Stimulated activated CD8-positive, alpha-beta memory T cell treated with anti-CD3 and anti-CD28 coated beads, Interleukin-15, amount 100 ng/mL, for 4 hours (primary cell): ENCODE results near the gene RAPGEF3.

Experiments used
- DNase-seq, 2 donors: peaks; one replicate each; pipeline ENCODE4 v3.0.0-alpha.2; 2020; ENCODE audit warnings: low read depth in 2 of 2

The RAPGEF3 gene, protein sequence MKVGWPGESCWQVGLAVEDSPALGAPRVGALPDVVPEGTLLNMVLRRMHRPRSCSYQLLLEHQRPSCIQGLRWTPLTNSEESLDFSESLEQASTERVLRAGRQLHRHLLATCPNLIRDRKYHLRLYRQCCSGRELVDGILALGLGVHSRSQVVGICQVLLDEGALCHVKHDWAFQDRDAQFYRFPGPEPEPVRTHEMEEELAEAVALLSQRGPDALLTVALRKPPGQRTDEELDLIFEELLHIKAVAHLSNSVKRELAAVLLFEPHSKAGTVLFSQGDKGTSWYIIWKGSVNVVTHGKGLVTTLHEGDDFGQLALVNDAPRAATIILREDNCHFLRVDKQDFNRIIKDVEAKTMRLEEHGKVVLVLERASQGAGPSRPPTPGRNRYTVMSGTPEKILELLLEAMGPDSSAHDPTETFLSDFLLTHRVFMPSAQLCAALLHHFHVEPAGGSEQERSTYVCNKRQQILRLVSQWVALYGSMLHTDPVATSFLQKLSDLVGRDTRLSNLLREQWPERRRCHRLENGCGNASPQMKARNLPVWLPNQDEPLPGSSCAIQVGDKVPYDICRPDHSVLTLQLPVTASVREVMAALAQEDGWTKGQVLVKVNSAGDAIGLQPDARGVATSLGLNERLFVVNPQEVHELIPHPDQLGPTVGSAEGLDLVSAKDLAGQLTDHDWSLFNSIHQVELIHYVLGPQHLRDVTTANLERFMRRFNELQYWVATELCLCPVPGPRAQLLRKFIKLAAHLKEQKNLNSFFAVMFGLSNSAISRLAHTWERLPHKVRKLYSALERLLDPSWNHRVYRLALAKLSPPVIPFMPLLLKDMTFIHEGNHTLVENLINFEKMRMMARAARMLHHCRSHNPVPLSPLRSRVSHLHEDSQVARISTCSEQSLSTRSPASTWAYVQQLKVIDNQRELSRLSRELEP

DNA sequence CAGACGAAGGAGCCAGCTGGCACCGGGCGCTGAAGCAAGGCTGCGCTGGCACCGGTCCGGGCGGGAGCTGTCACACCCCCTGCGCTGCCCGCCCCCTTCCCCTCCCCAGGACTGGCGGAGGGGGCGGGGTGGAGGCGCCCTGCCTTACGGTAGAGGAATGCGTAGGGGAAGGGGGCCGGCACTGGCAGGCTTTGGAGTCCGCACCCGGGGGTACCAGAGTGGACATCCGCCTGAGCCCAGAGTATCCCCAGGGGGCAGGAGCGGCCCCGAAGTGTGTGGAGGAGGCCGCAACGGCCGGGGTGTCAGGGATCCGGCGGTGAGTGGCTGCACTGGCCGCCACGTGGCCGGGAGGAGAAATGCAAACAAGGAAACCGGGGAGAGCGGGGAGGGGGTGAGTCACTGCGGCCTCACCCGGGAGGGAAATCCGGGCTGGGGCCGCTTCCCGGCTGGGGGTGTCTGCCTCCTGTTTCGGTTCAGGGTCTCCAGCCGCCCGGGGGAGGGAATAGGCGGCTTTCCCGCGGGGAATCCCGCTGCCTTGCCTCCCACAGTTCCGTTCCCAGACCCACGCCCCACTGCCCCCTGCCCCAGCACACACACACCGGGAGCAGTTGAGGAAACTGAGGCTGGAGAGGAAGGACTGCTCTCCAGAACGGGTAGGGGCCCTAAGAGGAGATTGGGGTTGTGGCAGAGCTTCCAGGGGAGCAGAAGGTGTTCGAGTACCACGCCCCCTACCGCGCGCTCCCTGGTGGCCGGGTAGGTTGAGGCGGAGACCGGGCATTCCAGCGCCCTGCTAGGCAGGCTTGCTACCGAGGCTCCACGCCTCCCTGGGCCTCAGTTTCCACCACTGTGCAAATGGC lies at the start of gene RAPGEF3:
Gene RAPGEF3, minus strand, starts transcription at position 47 of the 857 bp plus-strand sequence. CDS start 324 bp downstream, outside the sequence.
- DNase-seq, result peak; percentile 45 to 59

DNA sequence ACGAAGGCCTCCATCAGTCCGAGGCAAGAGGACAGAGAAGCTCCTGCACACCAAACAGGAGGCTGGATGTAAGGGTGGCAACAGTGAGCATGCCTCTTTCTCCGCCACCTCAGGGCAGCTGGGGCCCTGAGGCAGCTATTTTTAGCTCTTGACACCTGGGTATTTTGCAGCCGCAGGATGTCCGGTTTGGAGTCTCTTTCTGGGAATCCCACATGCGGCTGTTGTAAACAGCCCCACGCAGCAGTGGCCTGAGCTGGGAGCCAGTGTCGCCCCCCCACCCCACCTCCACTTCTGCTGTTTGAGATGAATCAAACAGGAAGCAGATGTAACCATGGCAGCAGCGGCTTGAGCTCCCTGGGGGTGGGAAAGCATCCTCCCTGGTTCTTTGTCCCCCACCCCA lies 49.4 kb upstream of the RAPGEF3 start:
- peak; percentile 65 to 71 for DNase-seq

DNA sequence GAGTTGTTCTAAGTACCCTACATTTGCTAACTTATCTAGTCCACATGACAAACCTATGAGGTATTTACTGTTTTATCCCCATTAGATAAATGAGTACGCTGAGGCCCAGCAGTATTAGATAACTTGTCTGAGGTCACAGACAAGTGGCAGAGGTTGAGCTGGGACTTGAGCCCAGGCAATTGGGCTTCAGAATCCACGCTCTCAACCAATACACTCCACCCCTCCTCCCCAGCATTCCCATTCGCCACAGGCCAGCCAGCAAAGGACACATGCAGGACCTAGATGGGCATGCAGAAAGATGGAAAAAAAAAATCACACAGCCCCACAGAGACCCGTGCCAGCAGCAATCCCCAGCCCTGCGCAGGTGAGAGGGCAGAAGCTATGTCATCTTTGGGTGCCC lies 48.7 kb upstream of the RAPGEF3 start:
- DNase-seq, result no peak

DNA sequence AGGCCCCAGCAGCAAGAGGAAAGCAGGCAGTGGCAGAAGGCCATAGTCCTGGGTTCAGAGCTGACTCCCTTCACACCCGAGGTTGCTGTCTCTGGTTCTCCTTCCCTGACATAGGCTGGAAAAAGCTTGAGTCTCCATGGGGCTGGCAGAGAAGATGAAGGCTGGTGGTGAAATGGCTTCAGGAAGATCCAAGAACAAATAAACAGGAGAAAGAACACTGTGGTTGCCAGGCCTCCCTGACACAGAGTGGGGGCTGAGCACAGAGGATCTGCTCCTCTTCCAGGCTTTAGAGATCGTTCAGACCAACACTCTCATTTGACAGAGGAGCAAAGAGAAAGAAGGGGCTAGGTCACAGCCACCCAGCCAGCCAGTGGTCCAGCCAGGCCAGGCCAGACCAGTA lies 46.7 kb upstream of the RAPGEF3 start:
- DNase-seq, result no peak

DNA sequence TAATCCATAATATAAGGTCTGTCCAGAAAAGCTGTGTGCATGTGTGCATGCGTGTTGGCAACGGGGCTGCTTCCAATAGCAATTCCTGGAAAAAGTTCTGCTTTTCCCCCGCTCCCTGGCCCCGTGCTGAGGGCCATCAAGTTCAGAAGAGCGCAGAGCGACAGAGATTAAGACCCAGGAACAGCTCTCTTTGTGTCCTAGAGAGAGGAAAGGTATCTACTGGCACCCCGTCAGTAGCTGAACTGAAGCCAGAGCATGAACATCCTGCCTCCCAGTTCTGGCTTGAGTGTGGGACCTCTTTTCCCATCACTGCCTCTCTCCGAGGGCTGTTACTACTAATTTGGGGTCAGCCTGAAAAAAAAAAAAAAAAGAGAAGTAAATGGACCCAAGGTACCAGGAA lies 45.5 kb upstream of the RAPGEF3 start:
- DNase-seq, result no peak

DNA sequence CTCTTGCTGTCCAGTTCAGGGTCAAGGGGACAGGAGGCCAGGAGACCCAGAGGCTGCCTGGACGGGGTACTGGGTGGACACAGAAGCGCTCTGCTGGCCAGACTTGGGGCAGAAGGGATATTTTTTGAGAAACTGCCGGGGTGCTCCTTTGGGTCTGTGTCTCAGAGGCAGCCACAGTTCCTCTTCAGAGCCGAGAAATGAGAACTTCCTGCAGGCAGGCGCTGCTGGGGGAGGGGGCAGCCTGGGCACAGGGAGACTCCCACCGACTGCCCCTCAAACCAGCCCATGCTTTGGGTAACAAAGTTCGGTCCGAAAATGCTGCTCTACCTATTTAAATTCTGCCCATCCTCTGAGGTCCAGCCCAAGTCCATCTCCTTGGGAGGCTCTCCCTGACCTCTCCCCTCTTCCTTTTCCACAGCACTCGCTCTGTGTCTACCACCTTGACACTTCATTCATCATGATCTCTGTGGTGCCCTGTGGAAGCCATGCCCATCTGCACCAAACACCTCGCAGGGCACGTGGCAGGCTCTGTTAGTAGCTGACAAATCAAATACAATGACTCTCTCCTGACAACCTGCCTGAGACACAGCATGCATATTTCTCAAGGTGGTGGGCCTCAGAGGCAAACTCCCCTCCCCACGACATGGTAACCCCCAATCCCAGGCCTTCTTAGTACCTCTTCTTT lies 44.7 kb upstream of the RAPGEF3 start:
- DNase-seq, result no peak

DNA sequence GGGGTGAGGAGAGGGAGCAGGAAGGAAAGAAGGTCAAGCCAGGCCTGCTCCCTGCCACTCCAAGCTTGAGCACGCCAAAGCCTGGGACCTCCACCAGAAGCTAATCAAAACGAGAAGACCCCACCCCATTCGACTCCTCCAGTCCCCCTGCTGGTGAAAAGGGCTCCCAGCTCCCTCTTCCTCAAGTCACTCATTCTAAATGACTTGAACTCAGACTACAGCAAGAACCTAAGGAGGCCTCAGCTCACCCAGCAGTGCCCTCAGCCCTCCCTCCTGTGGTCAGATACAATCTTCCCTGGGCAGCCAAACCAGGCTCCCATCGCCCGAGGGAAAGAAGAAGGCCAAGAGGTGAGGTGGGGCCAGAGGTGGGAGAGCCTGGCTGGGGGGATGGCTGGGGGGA lies 43.6 kb upstream of the RAPGEF3 start:
- DNase-seq, result no peak

DNA sequence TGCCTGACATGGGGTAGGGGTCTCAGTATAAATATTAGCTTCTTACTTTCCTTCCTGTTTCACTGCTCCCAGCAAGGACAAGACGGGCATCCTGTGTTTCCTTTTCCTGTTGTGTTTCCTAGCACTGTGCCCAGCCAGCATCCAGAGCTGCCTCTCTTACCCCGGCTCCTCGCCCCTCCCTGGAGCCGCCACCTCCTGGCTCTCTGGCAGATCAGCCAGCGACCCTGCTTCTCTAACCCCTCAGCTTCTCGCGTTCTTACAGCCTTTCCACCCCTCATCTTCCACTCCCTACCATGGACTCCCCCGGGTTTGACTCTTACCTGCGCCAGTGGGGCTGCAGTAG lies 43.2 kb upstream of the RAPGEF3 start:
- no peak for DNase-seq

DNA sequence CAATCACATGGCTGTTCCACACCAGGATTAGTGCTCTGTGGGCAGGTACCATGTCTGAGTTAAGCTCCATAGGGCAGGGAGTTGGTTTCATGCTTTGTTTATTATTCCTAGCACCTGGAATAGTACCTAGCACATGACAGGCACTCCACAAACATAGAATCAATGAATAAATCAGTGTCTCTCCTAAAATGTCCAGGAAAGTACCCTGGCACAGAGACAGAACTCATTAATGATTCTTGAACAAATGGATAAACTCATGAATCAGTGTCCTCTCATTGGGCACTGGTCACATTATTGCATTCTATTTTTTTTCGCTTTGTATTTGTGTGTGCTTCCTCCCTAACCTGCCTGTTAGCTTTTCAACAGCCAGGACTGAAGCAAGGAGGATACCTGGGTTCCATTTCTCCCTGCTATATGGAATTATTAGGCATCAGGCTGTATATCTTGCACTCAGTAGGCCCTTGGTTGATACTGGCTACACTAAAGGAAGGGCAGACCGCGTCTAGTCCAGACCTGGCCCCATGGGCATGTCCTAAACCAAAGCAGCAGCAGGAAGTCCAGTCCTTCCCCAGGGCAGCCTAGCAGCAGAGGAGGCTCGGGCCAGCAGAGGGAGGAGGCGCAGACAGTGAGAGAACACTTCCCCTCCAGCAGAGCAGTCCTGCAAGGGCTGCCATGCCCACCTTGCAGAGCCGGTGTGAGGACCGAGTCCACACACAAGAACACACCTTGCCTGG lies 42.7 kb upstream of the RAPGEF3 start:
- no peak for DNase-seq

DNA sequence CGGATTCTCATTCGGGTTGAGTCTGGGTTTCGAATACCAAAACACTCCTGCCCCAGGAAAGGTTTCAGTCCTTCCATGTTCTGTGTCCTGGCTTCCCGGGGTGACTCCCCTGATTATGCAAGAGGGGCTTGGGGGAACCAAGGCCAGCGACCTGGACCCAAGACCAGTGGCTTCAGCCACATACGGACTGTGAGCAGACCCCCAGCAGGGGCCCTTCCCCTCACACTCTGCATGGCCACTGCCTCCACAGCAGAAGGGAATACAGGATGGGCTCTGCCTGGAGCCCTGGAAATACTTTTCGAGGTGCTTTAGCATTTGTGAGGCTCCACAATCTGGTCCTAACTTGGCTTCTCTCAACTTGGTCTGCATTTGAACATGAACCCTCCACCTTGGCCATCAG lies 41.9 kb upstream of the RAPGEF3 start:
- no peak for DNase-seq

DNA sequence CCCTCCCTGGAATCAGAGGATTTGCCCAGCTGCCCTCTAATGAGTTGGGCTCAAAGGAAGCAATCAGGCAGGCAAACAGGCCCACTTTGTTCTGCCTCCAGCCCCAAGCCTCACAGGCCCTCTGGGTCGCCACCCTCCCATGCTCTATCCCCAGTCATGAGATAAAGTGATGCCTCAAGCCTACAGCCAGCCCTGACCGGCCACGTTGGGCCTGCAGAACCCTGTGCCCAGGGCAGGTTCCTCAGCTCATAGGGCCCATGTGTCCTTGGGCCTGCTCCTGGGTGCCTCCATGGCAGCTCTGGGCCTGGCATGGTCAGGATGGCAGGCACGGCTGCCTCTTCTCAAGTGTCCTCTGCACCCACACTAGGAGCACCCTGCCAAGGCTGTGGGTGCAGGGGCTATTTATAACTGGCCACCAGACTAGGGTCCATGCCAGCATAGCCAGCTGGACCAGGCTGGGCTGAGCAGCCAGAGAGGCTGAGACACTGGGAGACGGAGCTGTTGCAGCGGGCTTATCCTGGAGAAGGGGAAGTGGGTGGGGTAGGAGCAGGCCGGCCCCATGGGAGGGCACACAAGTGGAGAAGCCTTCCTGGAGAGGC lies 40.8 kb upstream of the RAPGEF3 start:
- no peak for DNase-seq

DNA sequence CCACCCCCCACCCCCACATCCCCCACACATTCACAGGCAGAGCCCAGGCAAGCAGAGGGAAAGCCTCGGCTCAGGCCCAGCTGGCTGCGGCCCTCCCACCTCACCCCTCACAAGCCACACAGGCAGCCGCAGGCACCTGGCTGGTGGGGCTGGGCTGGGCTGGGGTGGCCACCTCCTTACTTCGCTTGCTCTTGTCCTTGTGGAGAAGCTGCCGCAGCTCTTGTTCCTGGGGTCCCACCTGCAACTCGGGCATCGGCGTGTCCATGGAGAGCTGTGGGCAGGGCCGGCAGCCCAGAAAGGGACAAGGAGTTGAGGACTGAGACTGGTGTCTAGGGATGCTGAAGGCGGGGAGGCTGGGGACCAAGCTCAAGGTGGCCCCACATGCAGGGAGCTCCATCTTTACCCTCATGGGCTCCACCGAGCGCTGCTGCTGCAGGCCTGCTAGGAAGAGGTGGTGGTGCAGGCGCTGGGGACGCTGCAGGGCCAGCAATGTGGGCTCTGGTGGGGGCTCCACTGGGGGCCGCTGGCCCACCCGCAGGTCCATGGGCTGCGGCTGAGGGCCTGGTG lies 39.8 kb upstream of the RAPGEF3 start:
- no peak for DNase-seq

DNA sequence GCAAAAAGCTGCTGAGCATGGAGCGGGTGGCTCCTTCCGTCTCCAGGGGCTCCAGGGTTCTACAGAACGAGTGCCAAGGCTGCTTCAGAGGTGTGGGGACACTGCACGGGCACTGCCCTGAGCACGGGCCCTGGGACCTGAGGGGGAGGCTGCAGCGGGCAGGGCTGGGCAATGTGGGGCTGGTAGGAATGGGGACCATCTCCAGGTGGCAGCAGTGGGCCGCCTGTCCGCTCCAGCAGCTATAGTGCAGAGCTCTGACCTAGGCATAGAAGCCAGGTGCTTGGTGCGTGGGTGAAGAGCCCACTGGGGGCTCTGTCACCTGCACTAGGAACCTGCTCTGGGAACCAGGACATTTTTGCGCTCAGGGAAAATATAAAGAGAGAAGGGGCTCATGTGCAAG lies 38.8 kb upstream of the RAPGEF3 start:
- DNase-seq, result no peak

DNA sequence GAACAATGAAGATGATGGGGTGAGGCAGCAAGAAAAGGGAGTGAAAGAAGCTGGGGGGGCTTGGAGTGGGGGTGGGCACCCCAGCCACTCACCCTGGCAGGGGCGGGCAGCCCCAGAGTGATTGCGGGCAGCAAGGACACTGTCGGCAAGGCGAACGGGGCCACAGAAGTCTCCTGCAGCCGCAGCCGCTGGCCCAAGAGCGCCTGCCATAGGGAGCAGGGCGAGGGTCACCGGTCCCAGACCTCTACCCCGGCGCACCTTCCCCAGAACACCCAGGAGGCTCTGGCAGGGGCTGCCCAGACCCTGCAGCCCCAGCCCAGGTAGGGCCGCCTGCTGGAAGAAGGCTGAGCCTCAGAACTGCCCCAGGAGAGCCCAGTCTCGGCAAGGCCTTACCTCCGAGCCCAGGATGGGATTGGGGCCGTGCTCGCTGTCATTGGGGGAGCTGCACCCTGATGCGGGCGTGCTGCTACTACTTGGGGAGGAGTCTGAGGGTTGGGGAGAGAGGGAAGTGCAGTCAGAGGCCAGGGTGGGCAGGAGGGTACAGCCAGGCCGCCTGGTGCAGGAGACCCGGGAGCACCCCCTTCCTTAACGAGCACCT lies 37.2 kb upstream of the RAPGEF3 start:
- DNase-seq, result no peak

DNA sequence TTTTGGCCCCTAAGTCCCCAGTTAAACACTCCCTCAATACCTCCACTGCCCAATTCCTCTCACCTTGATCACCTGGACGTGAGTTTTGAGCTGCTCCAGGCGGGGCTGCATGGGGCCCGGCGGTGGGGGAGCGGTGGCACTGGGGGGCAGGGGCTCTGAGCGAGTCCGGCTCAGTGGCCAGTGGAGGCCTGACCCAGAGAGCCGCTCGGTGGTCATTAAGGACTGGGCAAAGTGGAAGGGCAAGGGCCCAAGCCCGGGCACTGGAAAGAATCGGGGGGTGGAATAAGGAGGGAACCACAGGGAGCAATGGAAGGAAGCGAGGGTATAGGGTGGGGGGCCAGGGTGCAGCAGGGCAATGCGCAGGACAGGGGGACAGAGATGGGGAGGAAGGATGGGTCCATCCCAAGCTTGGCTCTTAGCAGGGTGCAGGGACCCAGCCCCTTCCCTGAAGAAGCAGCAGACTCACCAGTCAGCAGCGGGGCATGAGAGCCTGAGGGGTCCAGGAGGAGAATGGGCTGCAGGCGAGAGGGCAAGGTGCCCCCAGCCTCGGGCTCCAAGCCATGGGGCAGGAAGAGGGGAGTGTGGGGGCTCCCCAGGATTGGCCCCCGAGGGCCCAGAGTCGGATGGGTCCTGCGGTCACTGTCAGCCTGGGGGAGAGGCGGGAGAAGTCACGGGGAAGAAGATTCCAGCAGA lies 36.6 kb upstream of the RAPGEF3 start:
- DNase-seq, result no peak

DNA sequence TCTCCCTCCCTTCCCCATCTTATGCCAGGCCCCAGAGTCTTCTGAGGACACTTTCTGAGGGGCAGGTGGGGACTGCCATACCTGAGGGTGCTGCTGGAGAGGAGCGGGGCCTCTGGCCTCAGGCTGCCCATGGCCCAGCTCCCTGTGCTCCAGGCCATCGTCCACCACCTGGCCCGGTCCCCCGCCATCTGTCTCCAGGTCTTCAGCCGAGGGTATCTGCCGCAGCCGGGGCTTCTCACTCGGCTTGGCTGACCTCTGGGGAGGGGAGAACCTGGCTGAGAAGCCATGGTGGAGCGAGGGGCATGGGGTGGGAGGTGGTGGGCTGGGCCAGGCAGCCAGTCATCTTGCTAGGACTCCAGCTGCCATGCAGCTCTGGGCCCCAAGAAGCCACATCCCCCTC lies 36.0 kb upstream of the RAPGEF3 start:
- no peak for DNase-seq

DNA sequence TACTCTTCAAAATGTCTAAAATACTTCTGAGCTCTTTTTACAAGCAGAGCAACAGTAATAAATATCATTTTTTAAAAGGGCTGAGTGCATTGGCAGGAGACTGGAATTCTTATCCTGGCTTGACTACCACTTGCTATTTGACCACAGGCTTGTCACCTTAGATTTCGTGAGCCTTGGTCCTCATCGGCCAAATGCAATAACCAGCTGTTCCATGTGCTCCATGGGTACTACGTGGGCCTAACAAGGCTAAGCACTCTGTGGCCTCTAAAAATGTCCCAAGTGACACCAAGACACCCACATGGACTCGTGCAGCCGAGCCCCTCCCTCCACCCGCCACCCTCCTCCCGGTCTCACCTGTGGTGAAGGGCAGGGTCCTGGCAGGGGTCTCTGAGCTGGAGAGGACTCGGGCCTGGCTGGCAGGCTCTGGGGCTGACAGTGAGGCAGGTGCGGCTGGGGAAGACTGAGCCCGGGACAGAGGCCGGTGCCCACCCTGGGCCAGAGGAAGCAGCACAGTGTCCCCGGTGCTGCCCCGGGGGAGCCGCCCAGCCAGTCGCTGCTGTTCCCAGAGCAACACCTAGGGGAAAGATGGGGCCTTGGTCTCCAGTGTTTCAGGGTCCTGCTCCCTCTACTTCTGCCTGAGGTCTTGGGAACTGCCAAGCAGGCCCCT lies 34.5 kb upstream of the RAPGEF3 start:
- DNase-seq, result no peak

DNA sequence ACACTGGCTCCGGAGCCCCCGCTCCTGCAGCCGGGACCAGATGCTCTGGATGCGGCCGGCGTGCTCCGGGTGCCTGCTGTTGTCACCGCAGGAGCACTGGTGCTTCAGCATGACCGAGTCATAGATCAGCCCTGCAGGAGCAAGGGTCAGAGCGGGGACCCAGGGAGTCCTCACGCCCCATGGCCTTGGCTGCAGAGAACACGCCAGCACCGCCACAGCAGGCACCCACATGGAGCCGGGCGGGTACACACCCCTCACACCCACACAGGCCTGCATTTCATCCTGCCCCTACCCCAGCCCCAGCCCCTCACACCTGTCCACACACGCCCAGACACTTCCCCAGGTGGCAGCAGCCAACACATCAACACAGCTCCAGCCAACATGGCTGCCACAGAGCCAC lies 33.2 kb upstream of the RAPGEF3 start:
- no peak for DNase-seq
